ENCODE results near the gene CTNNBL1.

CTNNBL1 gene

DNA sequence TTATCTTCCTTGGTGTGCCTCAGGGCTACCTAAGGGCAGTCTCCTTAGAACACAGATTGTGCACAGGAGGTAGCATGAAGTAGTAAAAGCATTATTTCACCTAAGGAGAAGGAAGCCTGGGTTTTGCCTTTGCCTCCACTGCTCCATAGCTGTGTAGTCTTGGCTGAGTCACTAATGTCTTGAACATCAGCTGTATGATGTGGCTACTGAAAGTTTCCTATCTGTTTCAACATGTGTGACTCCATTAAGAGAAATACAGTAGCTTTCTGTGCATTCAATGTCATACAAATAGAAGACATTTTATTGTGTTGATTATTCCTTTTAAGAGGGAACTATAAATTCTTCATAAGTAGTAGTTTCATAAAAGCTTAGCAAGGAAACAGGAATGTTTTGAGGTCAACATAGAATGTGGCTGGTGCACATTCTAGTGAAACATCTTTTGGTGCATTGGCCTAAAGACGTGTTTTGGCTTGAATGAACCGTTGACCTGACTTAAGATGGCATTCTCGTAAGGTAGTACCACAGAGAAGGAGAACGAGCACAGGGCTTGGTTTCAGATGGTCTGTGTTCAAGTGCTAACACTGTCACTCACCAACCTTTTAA is 70.6 kb downstream of the CTNNBL1 start:
- TF ChIP-seq, protein P1, sequence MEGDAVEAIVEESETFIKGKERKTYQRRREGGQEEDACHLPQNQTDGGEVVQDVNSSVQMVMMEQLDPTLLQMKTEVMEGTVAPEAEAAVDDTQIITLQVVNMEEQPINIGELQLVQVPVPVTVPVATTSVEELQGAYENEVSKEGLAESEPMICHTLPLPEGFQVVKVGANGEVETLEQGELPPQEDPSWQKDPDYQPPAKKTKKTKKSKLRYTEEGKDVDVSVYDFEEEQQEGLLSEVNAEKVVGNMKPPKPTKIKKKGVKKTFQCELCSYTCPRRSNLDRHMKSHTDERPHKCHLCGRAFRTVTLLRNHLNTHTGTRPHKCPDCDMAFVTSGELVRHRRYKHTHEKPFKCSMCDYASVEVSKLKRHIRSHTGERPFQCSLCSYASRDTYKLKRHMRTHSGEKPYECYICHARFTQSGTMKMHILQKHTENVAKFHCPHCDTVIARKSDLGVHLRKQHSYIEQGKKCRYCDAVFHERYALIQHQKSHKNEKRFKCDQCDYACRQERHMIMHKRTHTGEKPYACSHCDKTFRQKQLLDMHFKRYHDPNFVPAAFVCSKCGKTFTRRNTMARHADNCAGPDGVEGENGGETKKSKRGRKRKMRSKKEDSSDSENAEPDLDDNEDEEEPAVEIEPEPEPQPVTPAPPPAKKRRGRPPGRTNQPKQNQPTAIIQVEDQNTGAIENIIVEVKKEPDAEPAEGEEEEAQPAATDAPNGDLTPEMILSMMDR (IDR thresholded peaks at IDR 0.05; ENCODE audit: borderline replicate concordance, control extremely low read depth, extremely low read depth, insufficient read depth, missing control alignments), result no peak
- no peak for DNase-seq (ENCODE audit: low spot score)
- in situ Hi-C loops (cut with MboI; ENCODE audit: low sequenced_read_pairs, unreplicated experiment), result no loop called here

DNA sequence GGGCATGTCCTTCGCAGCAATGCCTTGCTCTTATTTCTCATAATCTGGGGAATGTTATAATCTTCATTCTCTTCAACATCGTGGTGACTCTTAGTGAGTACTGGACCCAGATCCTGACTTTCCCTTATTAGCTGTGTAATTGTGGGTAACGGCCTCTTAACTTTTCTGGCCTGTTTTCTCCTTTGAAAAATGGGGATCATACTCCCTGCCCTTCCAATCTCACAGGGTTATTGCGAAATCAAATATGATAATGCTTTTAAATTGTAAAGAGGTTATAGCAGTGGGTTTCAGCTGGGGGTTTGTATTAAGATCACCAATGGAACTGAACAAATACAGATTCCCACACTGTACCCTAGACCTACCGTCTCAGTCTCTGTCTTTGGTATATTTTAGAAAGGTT is 77.1 kb downstream of the CTNNBL1 start:
- no peak for DNase-seq (ENCODE audit: low spot score)
- in situ Hi-C loops (cut with MboI; ENCODE audit: low sequenced_read_pairs, unreplicated experiment), result no loop called here
- TF ChIP-seq, protein P1 (IDR thresholded peaks at IDR 0.05; ENCODE audit: borderline replicate concordance, control extremely low read depth, extremely low read depth, insufficient read depth, missing control alignments), result no peak

DNA sequence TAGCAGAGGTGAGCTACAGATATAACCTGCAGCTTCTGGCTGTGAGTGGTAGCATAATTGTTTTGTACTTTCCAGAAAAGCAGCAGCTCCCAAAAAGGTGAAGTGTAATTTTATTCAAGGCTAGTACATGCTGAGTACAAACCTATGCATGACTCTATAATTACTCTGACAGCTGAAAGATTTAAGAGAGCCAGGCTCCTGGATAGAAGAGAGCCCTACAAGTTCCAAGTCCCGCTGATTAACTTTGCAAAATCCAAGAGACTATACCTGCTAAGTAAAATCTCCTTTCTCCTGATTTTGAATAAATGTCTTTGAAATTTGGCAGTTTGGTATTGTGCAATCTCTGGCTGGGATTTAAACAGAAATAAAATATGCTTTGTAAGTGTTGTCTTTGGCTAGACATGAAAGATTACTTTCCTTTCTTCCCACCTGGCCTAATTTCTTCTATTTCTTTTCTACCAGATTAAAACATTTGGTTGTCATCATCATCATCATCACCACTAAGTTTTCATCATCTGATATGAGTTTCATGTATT is 79.5 kb downstream of the CTNNBL1 start:
- in situ Hi-C loops (cut with MboI; ENCODE audit: low sequenced_read_pairs, unreplicated experiment), result no loop called here
- DNase-seq (ENCODE audit: low spot score), result no peak

DNA sequence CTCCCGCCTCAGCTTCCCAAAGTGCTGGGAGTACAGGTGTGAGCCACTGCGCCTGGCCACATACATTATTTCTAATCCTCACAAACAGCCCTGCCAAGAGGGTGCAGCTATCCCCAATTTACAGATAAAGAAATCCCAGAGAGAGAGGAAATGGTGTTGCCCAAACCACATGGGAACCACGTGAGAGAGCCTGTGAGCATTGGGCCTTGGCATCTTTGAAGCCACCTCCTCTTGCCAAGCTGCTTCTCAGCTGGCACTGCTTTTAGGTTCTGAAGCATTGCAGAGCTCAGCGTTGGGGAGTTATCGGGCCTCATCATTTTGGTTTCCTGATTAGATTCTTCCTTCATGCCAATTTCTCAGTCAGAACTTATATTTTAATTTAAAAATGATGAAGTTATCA is 80.3 kb downstream of the CTNNBL1 start:
- TF ChIP-seq, protein P1 (IDR thresholded peaks at IDR 0.05; ENCODE audit: borderline replicate concordance, control extremely low read depth, extremely low read depth, insufficient read depth, missing control alignments), result no peak
- in situ Hi-C loops (cut with MboI; ENCODE audit: low sequenced_read_pairs, unreplicated experiment), result no loop called here

More for the DNA sequence above, 79.5 kb downstream of the CTNNBL1 start:
- TF ChIP-seq, protein P1 (IDR thresholded peaks at IDR 0.05; ENCODE audit: borderline replicate concordance, control extremely low read depth, extremely low read depth, insufficient read depth, missing control alignments), result no peak

DNA sequence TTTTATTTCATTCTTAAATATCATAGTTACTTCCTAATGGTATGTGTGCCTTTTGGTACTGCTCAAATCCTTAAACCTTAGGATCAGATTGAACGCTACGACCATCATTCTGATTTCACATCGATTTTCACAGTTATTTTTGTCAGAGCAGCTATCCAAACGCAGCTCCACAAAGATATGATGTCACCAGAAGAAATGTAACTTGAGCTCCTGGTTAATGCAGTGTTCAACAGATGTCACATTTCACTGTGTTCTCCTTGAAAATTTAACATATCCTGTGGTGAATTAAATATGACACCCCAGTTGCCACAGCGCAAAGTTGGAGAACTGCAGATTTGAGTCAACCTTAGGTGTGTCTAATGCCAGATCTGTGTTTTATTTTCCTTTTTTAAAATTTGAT is 81.4 kb downstream of the CTNNBL1 start:
- TF ChIP-seq, protein P1 (IDR thresholded peaks at IDR 0.05; ENCODE audit: borderline replicate concordance, control extremely low read depth, extremely low read depth, insufficient read depth, missing control alignments), result no peak
- DNase-seq (ENCODE audit: low spot score), result no peak
- in situ Hi-C loops (cut with MboI; ENCODE audit: low sequenced_read_pairs, unreplicated experiment), result no loop called here

More for the DNA sequence above, 80.3 kb downstream of the CTNNBL1 start:
- DNase-seq (ENCODE audit: low spot score), result no peak

DNA sequence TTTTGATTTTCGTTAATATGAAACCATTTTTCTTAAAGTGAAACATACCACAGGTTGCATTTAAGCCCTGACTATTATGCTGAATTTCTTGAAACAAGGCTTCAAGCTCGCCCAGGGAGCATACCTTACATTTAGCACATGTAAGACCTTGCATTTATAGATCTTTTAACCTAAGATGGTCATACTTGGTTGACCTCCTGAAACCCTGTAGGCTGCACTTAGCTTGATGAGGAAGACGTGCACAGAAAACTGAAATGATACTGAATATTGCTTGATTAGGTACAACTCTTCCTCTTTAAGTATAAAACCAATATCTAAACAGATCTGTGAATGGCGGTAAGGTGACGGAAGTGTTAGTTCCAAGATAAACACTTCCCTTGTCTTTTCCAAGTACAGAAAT is 82.2 kb downstream of the CTNNBL1 start:
- DNase-seq (ENCODE audit: low spot score), result no peak
- TF ChIP-seq, protein P1 (IDR thresholded peaks at IDR 0.05; ENCODE audit: borderline replicate concordance, control extremely low read depth, extremely low read depth, insufficient read depth, missing control alignments), result no peak
- in situ Hi-C loops (cut with MboI; ENCODE audit: low sequenced_read_pairs, unreplicated experiment), result no loop called here

All from GM13976 (cell line).